GM15510 (cell line): ENCODE measurements around the gene MEI4.

ENCODE experiments used
- POLR2A ChIP-seq: IDR thresholded peaks from 3 replicates; pipeline ENCODE4 v1.6.1; 2011; ENCODE audit warnings: borderline replicate concordance; ENCODE audit not compliant: insufficient read length; ENCODE audit errors: extremely low read depth

MEI4 gene

DNA sequence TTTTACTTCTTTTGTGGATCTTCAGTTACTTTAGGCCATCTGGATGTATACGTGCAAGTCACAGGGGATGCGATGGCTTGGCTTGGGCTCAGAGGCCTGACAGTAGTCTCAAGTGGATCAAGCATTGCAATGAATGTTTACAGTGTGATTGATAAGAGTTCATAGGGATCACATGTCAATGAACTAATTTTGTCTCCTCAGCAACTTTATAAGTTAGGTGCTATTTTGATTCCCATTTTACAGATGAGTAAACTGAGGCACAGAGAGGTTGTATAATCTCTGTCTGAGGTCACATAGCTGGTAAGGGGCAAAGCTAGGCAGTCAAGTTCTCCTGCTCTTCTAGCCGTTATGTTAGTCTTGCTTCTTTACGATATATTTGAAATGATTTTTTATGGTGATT lies 13.5 kb downstream of the MEI4 start:
- TF ChIP-seq POLR2A = no peak

DNA sequence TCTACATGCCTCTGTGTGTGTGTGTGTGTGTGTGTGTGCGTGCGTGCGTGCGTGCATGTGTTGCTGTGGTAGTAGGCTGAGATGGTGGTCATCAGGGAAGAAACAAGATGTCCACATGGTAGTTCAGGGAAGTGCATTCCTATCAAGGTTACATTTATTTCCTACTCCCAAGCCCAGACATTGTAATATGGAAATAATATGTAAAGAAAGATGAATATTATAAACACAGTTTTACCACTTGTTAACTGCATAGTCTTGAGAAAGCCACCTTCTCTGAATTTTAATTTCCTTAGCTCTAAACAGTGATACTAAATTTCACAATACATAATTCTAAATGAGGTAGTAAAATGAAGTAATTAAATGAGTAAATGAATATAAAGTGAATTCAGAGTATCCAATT lies 14.0 kb downstream of the MEI4 start:
- no peak for TF ChIP-seq POLR2A

DNA sequence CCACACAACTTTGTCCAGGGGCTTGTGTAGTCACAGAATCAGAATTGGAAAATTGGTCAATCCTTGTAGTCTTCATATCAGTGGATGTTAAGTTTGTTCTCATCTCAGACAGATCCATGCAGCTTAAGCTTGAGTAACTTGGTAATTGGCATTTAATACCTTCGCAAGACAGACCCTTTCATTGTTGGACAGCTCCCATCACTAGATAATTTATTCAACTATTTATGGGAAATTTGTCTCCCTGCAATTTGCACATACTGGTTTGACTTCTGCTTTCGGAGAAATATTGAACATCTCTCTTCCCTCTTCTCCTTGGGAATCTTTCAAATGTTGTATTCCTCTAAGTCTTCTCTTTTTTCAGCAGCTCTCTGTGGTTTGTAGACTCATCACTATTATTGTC lies 17.1 kb downstream of the MEI4 start:
- TF ChIP-seq POLR2A = no peak

DNA sequence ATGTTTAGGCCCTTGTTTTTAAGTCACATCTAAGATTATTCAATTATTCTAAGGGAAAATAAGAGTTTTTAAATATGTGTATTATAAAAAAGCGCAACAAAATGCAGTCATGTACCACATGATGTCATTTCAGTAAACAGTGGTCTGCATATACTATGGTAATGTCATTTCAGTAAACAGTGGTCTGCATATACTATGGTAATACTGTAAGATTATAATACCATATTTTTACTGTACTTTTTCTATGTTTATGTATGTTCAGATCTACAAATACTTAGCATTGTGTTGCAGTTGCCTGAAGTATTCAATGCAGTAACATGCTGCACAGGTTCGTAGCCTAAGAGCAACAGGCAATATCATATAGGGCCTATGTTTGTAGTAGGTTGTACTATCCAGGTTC lies 21.4 kb downstream of the MEI4 start:
- TF ChIP-seq POLR2A = no peak

DNA sequence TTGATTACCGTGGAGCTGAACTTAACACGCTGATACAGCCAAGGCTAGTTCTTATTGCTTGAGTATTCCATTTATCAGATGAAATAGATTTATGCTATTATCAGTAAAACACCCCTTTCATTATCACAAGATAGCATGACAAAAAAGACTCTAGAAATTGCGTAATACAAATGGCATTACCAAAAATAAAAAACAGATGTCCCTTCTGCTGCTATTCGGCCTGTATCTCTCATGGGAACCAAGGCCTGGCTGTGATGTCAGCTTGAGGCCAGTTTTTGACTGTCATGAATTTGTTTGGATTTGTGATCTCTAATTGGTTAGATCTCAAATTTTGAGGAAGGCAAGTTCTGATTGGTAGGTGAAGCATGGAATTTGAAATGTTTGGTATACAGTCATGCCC lies 25.2 kb downstream of the MEI4 start:
- TF ChIP-seq POLR2A = no peak

DNA sequence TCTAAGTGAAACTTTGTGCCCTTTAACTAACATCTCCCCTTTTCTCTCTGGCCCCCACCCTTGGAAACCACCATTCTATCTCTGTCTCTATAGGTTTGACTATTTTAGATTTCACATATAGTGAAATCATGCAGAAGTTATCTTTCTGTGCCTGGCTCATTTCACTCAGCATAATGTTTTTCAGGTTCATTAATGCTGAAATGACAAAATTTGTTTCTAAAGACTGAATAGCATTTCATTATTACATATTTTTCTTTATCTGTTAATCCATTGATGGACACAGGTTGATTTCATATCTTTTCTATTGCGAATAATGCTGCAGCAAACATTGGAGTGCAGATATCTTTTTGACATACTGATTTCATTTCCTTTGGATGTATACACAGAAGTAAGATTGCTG lies 30.7 kb downstream of the MEI4 start:
- TF ChIP-seq POLR2A = no peak

DNA sequence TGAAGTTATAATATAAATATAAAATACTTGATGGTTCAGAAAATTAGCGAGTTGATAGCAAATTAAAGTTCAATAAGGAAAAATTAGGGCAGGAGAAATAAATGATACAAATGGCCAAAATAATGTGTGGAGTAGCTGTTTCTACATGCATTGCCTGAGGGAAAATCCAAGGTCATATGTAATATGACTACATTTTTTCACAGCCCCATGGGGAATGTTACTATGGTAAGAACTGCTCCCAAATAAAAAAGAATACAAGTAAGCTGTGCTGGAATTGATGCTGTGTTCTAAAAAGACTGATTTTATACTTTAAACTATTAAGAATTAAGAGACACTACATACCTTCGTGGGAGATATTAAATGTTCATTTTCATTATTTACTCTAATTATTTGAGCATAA lies 34.1 kb downstream of the MEI4 start:
- TF ChIP-seq POLR2A = no peak

DNA sequence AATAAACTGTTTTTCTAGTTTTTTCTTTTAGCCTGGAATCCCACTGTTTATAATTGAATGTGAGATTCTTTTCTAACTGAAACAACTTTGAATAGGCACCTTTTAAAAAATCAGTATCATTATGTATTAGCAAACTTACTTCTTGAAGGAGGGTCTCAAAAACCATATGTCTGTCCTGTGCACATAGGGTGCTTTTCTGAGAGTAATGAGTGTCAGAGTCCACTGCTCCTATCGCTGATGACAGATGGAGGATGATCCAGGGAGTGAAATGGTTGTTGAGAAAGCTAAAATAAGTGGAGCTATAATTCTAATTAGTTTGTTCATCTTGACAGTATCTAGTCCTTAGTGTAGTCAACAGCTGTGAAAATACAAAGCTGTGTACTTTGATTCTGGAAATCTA lies 35.8 kb downstream of the MEI4 start:
- no peak for TF ChIP-seq POLR2A

DNA sequence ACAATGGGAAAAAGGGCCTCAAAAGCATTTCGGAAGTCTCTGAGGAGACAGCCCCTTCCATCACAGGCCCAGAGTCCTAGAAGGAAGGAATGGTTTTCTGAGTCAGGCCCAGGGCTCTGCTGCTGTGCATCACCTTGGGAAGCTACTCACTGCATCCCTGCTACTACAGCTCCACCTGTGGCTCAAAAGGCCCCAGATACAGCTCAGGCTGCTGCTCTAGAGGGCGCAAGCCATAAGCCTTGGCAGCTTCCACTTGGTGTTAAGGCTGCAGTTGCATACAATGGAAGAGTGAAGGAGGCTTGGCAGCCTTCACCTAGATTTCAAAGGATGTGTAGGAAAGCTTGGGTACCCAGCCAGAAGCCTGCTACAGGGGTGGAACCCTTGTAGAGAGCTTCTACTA lies 54.8 kb downstream of the MEI4 start:
- no peak for TF ChIP-seq POLR2A

DNA sequence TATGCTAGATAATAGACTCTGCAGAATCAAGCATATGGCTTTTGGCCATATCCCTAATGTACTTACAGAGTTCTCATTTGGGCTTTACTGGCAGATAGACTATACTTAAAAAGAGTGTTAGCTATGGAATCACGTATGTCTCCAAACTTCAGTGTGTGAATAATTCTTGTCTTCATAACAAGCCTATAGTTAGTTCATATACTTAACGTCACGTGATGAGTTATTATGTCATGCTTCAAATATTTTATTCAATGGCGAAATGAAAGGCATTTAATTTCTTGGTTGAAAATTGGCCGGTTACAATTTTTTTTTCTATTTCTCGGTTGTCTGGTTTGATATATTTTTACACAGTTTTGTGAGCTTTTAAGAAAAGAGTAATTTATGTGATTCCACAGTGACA lies 62.7 kb downstream of the MEI4 start:
- no peak for TF ChIP-seq POLR2A

DNA sequence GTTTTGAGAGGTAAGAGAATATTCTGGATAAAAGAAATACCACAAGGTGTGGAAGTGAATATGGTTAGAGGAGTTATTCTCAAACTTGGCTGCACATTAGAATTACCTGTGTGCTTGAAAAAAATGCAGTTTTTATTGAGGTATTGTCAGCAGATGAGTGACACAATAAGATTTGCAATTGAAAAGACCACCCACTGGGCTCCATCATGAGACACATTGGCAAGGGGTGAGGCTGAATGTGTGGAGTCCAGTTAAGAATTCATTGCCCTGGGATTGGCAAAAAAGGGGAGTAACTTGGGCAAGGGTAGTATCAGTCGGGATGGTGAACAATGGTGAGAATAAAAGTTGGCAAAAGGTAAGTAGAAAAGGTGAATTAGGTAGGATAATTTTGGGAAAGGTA lies 63.5 kb downstream of the MEI4 start:
- TF ChIP-seq POLR2A = no peak

DNA sequence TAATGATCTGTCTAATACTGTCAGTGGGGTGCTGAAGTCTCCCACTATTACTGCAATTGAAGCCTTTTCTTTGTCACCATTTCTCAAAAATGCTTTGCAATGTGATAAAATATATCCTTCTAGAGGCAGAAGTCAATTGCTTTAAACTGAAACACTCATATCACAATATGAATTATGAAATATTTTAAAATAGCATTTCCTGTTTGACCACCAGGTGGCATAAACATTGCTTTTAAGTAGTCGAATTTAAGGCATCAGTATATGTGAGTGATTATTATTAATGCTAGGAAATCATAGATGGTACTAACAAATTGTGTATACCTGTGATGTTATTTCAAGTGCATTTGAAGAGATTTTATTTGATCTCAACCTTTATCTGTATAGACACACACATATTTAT lies 87.5 kb downstream of the MEI4 start:
- no peak for TF ChIP-seq POLR2A

DNA sequence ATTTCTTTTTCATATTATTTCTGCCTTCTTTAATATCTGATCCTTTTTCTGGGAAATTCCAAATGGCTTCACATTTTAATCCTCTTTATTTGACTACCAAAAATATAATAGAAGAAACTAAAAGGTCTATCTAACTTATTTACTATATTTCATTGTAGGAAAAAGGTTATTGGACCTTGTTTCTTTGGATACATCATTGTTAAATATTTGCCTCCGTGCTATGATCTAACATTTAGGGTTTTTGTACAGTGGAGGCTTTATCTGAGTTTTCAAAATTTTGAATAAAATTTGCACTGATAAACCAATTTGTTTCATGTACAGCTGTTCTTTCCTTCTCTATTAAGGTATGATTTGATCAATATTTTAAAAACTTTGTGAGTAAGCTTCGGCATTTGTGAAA lies 109.5 kb downstream of the MEI4 start:
- no peak for TF ChIP-seq POLR2A

DNA sequence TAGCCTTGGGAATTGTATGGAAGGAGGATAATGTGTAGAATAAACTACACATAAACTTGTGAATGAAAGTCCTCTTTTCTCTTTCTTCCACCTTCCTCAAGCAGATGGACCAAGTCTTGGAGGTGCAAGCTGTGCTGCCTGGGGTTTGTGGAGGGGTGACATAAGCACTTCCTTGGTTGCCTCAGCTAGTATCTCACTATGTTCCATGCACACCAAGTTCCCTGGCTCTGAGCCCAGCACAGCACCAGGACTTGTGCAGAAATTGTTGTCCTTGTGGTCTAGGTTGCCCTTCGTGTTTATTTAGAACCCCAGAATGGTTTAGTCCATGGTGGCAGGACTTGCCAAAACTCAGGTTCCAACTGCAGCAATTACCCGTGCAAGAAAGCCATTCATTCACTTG lies 110.3 kb downstream of the MEI4 start:
- no peak for TF ChIP-seq POLR2A

DNA sequence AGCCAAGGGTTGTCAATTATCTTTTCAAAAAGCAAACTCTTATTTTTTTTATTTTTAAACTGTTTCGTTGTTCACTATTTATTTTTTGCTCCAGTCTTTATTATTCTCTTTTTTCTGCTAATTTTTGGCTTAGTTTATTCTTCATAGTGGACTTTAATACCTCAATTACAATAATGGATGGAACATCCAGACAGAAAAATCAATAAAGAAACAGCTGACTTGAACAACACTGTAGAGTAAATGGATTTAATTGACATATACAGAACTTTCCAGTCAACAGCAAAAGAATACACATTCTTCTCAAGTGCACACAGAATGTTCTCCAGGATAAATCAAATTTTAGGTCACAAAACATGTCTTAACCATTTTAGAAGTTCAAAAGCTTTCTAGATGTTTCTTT lies 111.5 kb downstream of the MEI4 start:
- TF ChIP-seq POLR2A = no peak

DNA sequence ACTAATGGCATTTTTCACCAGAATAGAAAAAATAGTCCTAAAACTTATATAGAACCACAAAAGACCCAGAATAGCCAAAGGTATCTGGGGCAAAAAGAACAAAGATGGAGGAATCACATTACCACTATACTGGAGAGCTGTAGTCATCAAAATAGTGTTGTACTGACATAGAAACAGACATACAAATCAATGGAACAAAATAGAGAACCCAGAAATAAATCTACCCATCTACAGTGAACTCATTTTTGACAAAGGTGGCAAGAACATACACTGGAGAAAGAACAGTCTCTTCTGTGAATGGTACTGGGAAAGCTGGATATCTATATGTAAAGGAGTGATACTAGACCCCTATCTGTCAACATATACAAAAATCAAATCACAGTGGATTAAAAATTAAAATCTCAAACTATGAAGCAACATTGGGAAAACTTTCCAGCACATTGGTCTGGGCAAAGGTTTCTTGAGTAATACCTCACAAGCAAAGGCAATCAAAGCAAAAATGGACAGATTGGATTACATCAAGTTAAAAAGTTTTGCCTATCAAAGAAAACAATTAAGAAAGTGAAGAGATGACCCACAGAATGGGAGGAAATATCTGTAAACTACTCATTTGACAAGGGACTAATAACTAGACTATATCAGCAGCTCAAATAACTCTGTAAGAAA lies 120.5 kb downstream of the MEI4 start:
- no peak for TF ChIP-seq POLR2A

DNA sequence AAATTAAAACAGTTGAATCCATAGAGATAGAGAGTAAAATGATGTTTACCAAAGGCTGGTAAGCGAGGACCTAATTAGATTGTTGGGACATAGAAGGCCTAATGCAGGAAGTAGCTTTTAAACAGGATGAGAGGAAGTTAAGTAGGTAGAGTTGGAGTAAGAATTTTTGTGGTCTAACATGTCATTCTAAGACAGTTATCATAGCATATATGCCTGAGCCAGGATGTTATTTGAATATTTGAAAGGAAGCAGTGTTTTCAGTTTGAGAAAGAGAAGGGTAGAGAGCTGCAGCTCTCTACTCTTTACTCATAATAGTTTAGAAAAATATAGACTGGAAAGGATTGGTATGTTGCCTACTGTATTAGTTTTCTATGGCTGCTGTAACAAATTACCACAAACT lies 121.6 kb downstream of the MEI4 start:
- no peak for TF ChIP-seq POLR2A
